ENCODE data around the gene RASA3.

Gene RASA3

GRCh38 chr13:113958373-113958772 lies 174.1 kb downstream of the RASA3 start:
- DNase-seq, result no peak

GRCh38 chr13:113956571-113956970 lies 175.9 kb downstream of the RASA3 start:
- no peak for DNase-seq

DNA sequence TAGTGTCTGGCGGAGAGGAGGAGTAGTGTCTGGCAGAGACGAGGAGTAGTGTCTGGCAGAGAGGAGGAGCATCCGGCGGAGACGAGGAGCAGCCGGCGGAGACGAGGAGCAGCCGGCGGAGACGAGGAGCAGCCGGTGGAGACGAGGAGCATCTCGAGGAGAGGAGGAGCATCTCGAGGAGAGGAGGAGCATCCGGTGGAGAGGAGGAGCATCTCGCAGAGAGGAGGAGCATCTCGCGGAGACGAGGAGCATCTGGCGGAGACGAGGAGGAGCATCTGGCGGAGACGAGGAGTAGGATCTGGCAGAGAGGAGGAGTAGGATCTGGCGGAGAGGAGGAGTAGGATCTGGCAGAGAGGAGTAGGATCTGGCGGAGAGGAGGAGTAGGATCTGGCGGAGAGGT lies 176.7 kb downstream of the RASA3 start:
- DNase-seq, result no peak

DNA sequence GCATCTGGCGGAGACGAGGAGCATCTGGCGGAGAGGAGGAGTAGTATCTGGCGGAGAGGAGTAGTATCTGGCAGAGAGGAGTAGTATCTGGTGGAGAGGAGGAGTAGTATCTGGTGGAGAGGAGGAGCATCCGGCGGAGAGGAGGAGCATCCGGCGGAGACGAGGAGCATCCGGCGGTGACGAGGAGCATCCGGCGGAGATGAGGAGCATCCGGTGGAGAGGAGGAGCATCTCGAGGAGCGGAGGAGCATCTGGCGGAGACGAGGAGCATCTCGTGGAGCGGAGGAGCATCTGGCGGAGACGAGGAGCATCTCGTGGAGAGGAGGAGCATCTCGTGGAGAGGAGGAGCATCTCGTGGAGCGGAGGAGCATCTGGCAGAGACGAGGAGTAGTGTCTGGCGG lies 177.2 kb downstream of the RASA3 start:
- DNase-seq, result no peak

DNA sequence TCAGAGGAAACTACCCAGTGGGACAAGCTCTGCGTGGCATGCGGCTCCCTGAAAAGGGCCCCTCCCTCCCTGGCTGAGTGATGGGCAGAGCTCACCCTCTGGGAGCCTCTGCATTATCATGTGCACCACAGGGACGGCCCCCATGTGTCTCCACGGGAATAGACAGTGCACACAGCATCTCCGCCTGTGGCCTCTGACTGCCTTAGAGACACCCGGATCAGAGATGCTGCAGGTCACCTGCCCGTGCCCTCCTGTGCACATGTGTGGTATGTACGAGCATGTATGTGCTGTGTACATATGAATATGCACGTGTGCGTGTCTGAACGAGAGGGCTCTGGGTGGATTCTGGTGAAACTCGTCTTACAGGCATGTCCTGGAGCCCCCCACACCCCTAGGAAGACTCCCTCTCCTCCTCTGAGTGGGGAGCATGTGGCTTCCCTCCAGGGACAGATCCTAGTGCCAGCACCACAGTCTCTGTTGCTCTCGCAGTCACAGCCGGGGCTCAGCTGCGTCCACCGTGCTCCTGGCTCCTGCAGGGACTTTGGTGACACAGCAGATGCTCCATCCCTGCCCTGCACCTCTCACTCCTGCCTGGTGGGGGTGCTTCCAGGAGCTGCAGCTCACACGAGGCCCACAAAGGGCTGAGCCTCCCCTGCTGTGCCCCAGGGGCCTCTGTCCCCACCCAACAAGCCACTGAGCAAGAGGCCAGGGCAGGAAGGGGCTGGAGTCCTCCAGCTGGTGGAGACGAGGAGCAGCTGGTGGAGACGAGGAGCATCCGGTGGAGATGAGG lies 178.2 kb downstream of the RASA3 start:
- no peak for DNase-seq

DNA sequence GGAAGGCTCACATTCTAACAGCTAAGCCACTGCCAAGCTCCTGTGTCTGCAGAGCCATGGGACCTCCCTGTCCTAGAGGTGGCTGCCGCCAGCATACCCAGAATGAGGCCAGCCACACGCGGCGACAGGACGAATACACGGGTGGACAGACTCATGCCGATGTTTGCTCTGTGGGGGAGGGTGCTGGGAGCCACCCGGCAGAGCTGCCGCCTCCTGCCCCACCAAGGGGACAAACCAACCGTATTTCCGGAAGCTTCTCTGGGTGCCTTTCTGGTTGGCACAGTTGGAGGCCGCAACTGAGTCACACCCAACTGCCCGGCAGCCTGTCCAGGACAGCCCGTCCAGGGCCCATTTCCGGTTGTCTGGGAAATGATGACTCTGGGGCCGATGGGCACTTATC lies 178.9 kb downstream of the RASA3 start:
- no peak for DNase-seq

GRCh38 chr13:113952983-113953520 lies 179.4 kb downstream of the RASA3 start:
- no peak for DNase-seq

DNA sequence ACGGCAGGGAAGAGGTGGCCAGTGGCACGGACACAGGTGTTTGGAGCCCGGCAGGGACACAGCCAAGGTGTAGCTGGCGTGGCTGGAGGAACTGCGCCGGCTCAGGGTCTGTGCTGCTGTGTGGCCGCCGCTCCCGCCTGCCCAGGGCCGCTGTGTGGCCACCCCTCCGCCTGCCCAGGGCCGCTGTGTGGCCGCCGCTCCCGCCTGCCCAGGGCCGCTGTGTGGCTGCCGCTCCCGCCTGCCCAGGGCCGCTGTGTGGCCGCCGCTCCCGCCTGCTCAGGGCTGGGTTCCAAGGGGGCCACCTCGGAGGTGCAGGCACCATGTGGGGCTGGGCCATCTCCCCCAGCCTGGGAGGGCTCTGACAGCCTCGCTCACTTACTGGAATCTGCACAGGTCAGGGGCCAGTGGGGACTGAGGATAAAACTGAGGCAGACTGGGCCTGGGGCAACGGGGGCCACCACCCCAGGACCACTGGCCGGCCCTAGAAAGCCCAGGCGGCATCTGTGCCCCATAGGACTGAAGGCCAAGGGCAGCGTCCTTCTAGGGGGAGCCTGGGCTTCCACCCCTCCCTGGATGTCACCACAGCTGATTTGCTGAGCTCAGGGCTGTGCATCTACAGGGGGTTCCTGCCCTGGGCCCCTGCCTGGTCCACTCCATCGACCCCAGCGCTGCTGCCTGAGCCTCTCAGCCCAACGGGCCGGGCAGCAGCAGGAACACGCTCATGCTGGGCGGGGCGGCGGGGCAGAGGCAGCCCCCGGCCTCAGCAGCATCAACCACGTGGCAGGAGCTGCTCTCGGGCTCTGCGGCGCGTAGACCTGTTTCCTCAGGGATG lies 180.1 kb downstream of the RASA3 start:
- no peak for DNase-seq

GRCh38 chr13:113951246-113951999 lies 181.0 kb downstream of the RASA3 start:
- DNase-seq, result no peak

DNA sequence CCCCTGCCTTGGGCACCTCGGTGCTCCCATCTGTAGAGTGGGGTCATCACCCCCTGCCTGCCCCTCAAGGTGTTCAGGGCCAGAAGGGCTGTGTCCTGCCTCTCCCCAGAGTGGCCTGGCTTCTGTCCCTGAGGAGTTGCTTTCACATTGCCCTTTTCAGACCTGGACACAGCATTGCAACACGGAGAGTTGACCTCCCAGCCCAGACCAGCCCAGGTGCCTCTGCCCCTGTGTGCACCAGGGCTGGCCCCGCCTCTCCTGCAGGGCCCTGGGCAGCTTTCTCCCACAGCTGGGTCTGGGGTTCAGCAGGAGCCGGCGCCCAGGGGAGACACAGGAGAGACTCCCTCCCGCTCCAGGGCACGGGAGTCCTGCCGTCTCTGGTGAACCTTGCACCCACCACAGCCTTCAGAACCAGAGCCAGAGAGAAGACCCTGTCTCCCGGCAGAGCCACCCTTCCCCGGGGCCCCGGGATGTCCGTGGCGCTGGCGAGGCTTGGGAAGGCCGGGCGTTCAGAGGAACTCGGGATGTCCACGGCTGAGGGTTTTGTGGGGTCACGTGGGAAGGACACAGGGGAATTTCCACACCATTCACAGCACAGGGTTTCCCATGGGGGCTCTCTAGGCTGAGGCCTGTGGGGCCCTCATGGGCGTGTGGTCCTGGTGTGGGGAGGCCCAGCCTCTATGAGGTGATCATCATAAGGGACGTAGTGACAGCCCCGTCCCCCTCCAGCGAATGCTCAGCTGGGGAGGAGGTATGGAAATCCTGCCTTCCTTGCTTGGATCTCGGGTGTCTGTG lies 181.8 kb downstream of the RASA3 start:
- no peak for DNase-seq

DNA sequence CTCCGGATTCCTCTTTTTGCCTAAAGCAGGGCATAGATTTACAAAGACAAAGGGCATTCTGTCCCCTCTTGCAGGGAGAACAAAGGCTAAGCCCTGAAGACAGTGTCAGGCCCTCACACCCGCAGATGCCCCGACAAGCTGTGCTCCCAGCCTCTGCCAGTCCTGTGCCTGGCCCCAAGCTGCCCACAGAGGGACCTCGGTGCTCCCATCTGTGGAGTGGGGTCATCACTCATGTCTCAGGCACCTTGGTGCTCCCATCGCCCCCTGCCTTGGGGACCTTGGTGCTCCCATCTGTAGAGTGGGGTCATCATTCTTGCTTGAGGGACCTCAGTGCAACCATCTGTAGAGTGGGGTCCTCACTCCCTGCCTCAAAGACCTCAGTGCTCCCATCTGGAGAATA lies 182.9 kb downstream of the RASA3 start:
- DNase-seq, result no peak

GRCh38 chr13:113948034-113948742 lies 184.2 kb downstream of the RASA3 start:
- DNase-seq, result no peak

DNA sequence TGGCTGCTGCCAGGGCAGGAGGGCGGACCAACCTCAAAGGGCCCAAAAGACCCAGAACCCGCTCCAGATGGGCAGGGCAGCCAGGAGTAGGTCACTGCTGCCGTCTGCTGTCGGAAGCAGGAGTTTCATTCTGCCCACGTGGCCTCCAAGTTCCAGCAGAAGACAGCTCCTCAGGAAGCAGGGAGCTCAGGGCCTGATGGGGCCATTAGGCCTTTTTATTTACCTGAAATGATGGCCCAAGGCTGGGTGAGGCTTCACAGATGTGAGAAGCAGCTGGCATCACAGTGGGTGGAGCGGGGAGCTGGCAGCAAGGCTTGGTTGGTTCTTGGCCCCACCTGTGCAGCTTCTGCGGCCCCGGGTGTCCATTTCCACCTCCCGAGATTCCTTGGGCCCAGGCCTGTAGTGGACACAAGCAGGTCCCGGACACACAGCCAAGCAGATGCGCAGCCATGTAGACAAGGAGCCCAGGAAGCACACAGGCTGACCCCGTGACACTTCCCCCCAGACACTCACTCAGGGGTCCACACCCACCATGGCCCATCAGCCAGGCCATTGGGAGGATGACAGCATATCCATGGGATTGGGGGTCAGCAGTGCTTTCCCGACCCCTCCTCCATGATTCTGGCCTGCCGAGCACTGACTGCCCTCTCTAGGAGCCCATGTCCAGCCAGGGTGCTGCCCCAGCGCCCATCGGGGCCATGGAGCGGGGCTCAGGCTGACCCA lies 185.0 kb downstream of the RASA3 start:
- DNase-seq, result no peak

- no peak for DNase-seq
These were observed 185.8 kb downstream of the RASA3 start for GRCh38 chr13:113946409-113947181.

DNA sequence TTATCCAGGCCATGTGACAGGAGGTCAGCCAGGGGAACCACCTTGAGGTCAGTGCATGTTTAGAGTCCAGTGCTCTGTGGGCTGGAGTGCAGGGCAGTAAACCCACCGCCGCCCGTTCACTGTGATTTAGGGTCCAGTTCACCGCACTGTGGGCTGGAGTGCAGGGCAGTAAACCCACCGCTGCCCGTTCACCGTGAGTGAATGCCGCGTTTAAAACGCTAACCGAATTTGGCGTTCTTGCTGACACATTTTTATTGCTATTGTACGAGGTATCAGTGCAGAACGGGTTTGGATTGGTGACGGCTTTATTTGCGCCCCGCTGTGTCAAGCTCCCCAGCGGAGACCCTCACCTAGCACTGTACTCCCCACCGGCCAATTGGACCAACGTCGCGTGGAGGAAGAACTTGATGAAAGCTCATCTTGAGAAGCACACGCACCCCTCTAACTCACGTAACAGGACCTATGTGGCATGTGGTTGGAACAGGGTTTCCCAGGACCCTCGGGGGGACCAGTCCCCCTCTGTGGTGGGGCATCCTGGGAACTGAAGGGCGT lies 186.5 kb downstream of the RASA3 start:
- DNase-seq, result no peak

- DNase-seq, result no peak
These were observed 188.4 kb downstream of the RASA3 start for GRCh38 chr13:113943821-113944565.

DNA sequence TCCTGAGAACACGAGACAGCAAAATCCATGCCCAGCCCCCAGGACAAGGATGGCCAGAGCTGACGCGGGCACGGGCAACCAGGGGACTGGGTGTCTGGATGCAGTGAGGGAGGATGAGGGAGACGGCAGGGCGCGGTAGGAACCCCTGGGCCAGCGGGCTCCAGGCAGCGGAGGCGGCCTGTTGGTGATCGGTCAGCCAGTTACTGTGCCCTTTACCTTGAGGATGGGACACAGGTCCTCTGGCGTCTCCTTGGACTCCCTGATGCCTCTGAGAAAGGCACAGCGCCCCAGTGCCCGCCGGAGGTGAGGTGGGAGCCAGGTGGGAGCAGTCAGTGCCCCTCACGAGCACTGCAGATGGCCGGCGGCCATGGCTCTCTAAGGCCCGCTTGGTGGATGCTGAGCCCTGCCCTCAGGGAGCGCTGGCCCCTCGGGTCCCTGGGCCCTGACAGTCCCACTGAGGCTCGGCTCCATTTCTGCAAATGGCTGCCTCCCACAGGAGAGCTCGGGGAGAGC lies 189.8 kb downstream of the RASA3 start:
- DNase-seq, result no peak

GRCh38 chr13:113941571-113942191 lies 190.7 kb downstream of the RASA3 start:
- DNase-seq, result peak in 1 of 2 experiments; percentile 35

Data from NCI-H2081 (cell line).